Breast epithelium (tissue), 4 donors: ENCODE results near the gene EFL1. TPM values are rescaled to one million over a fixed set of nuclear protein-coding genes. Genes with fewer than 3 reads are reported as not detected.

Experiments
- DNase-seq, 2 donors: peaks; one replicate each; pipeline ENCODE4 v3.0.0-alpha.2; 2019; ENCODE audit warnings: low spot score in 2 of 2
- H3K27ac ChIP-seq, 2 donors: fragments of 200-600 bp; sonication (generic) in 1 of 2; one replicate each; pipeline ENCODE4 v1.5.1; 2016 to 2019; ENCODE audit warnings: mild to moderate bottlenecking in 1 of 2
- H3K27me3 ChIP-seq, 2 donors: fragments of 200-600 bp; sonication (generic) in 1 of 2; one replicate each; pipeline versions ENCODE4 v1.5.1 to v1.6.0; 2017 to 2019; ENCODE audit warnings: control low read depth in 1 of 2, mild to moderate bottlenecking in 1 of 2
- H3K36me3 ChIP-seq: fragments of 200-600 bp; one replicate; pipeline ENCODE4 v1.5.1; 2019
- H3K4me1 ChIP-seq, 2 donors: fragments of 200-600 bp; sonication (generic); one replicate each; pipeline ENCODE4 v1.5.1; 2016 to 2019; ENCODE audit warnings: control low read depth in 1 of 2
- H3K4me3 ChIP-seq, 3 donors: fragments of 200-600 bp; sonication (generic); 1 replicate in 2 of 3; 2 replicates in 1 of 3; pipeline ENCODE4 v1.5.1; 2016 to 2019; ENCODE audit warnings: mild to moderate bottlenecking in 3 of 3, moderate library complexity in 2 of 3
- H3K9me3 ChIP-seq, 2 donors: fragments of 200-600 bp; sonication (generic) in 1 of 2; one replicate each; pipeline ENCODE4 v1.5.1; 2016 to 2019; ENCODE audit warnings: control low read depth in 1 of 2
- CTCF ChIP-seq, 3 donors: fragments of 450-650 bp; IDR thresholded peaks; one replicate each; pipeline ENCODE4 v1.5.1; 2016 to 2017; ENCODE audit warnings: antibody characterized with exemption in 3 of 3, mild to moderate bottlenecking in 3 of 3, moderate library complexity in 3 of 3
- POLR2A ChIP-seq: fragments of 450-650 bp; IDR thresholded peaks from one replicate; pipeline ENCODE4 v1.6.1; 2016; ENCODE audit warnings: antibody characterized with exemption, mild to moderate bottlenecking, moderate library complexity
- POLR2AphosphoS5 ChIP-seq, 3 donors: sonication (generic); formaldehyde crosslinking; IDR thresholded peaks; one replicate each; pipeline ENCODE4 v1.6.1; 2017; ENCODE audit warnings: antibody characterized with exemption in 3 of 3
- intact Hi-C: fragments of 100-400 bp; cut with DNase I; formaldehyde crosslinking; loops from one replicate; pipeline ENCODE4 v1.15.1; 2023; ENCODE audit warnings: low total_unique reads
- total RNA-seq, 3 donors: library from RNA; depleted of rRNA; stranded (reverse); fragments of >200 nt; gene quantifications; one replicate each; pipeline ENCODE4 v1.1.0, GENCODE V29; 2016

The EFL1 gene
- total RNA-seq, 3 donors from 2014 or later, result 12.5 to 23.7 (median 22.9) TPM

- Histone ChIP-seq H3K4me3 (no peak overlapping the region), H3K9me3 (no peaks in the 10 kb centered on the region), H3K27ac (peak overlapping the region in 1 of 2 donors; percentile 19), H3K27me3 (no peaks in the 10 kb centered on the region), H3K36me3 (no peaks in the 10 kb centered on the region), H3K4me1 (no peaks in the 10 kb centered on the region)
- TF ChIP-seq POLR2A, result no peak
- TF ChIP-seq POLR2AphosphoS5 (IDR thresholded peaks at IDR 0.05), result no peak
- no peak for TF ChIP-seq CTCF (IDR thresholded peaks at IDR 0.05)
- intact Hi-C loops, result no loop called here
- DNase-seq, result peak in 1 of 2 donors; percentile 55
Observed at GRCh38 chr15:82105451-82106215, 156.9 kb downstream of the EFL1 start.

- Histone ChIP-seq H3K36me3 (no peaks in the 10 kb centered on the region), H3K27ac (no peak overlapping the region), H3K9me3 (no peaks in the 10 kb centered on the region), H3K4me3 (no peak overlapping the region), H3K4me1 (no peaks in the 10 kb centered on the region), H3K27me3 (no peaks in the 10 kb centered on the region)
- no peak for DNase-seq
- intact Hi-C loops, result no loop called here
- TF ChIP-seq POLR2A (no peak), POLR2AphosphoS5 (IDR thresholded peaks at IDR 0.05) (no peak), CTCF (IDR thresholded peaks at IDR 0.05) (no peak)
Observed at GRCh38 chr15:82103468-82103867, 159.1 kb downstream of the EFL1 start.

GRCh38 chr15:82100111-82100929 lies 162.2 kb downstream of the EFL1 start:
- no peaks in the 10 kb centered on the region for H3K4me1 ChIP-seq
- intact Hi-C loops, result no loop called here
- H3K4me3 ChIP-seq, result no peak overlapping the region
- no peaks in the 10 kb centered on the region for H3K27me3 ChIP-seq
- H3K36me3 ChIP-seq, result no peaks in the 10 kb centered on the region
- TF ChIP-seq POLR2AphosphoS5 (IDR thresholded peaks at IDR 0.05) (no peak), POLR2A (no peak), CTCF (IDR thresholded peaks at IDR 0.05) (no peak)
- H3K9me3 ChIP-seq, result no peaks in the 10 kb centered on the region
- H3K27ac ChIP-seq, result no peak overlapping the region
- DNase-seq, result no peak

- no peak for DNase-seq
- intact Hi-C loops, result no loop called here
- no peak overlapping the region for H3K4me3 ChIP-seq
Observed at GRCh38 chr15:82098674-82099073, 163.9 kb downstream of the EFL1 start.

More at GRCh38 chr15:82098674-82099073, 163.9 kb downstream of the EFL1 start:
- no peaks in the 10 kb centered on the region for H3K27me3 ChIP-seq
- peaks cover 0 to under 1% of the 10 kb centered on the region in 2 donors for H3K9me3 ChIP-seq
- no peaks in the 10 kb centered on the region for H3K4me1 ChIP-seq
- no peaks in the 10 kb centered on the region for H3K36me3 ChIP-seq
- no peak overlapping the region for H3K27ac ChIP-seq
- TF ChIP-seq CTCF (IDR thresholded peaks at IDR 0.05) (no peak), POLR2A (no peak), POLR2AphosphoS5 (IDR thresholded peaks at IDR 0.05) (no peak)
